HG03108 (cell line): ENCODE measurements around the gene PLEKHA5.
"Not testable (repeated sequence)": the region's sequence is repeated elsewhere in the genome, so short reads cannot be mapped to it uniquely, and the experiment has no call there.

ENCODE experiments used
- ATAC-seq: cut with Tn5 transposase; IDR thresholded peaks from one replicate; pipeline ENCODE4 v1.9.1; 2021; ENCODE audit warnings: moderate library complexity; ENCODE audit not compliant: unreplicated experiment

PLEKHA5 gene, protein sequence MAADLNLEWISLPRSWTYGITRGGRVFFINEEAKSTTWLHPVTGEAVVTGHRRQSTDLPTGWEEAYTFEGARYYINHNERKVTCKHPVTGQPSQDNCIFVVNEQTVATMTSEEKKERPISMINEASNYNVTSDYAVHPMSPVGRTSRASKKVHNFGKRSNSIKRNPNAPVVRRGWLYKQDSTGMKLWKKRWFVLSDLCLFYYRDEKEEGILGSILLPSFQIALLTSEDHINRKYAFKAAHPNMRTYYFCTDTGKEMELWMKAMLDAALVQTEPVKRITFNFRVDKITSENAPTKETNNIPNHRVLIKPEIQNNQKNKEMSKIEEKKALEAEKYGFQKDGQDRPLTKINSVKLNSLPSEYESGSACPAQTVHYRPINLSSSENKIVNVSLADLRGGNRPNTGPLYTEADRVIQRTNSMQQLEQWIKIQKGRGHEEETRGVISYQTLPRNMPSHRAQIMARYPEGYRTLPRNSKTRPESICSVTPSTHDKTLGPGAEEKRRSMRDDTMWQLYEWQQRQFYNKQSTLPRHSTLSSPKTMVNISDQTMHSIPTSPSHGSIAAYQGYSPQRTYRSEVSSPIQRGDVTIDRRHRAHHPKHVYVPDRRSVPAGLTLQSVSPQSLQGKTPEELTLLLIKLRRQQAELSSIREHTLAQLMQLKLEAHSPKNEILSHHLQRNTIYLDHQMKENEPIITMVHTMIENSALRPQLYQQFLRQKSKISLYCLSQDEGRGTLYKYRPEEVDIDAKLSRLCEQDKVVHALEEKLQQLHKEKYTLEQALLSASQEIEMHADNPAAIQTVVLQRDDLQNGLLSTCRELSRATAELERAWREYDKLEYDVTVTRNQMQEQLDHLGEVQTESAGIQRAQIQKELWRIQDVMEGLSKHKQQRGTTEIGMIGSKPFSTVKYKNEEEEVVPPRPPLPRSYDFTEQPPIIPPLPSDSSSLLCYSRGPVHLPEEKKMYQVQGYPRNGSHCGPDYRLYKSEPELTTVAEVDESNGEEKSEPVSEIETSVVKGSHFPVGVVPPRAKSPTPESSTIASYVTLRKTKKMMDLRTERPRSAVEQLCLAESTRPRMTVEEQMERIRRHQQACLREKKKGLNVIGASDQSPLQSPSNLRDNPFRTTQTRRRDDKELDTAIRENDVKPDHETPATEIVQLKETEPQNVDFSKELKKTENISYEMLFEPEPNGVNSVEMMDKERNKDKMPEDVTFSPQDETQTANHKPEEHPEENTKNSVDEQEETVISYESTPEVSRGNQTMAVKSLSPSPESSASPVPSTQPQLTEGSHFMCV

DNA sequence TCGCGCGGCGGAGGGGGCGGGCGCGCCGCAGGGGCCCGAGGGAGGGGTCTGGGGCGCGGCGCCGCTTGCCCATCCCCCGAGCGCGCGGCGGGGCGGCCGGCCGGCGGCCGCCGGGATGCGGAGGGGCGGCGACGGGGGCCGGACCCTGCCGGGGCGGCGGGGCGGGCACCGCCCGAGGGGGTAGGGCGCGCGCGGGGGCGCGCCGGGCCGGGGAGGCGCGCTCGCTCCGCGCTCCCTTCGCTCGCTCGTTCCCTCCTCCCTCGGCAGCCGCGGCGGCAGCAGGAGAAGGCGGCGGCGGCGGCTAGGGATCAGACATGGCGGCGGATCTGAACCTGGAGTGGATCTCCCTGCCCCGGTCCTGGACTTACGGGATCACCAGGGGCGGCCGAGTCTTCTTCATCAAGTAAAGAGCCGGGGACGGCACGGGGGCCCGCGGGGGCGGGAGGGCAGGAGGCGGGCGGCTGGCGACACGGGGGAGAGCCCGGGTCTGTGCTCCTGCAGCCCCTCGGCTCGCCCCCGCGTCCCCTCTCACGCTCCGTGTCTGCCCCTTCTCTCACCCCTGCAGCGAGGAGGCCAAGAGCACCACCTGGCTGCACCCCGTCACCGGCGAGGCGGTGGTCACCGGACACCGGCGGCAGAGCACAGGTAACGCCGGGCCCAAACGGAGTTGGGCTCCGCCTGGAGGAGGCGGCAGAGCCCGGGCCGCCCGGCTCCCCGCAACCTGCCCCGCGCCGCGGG, at the start of gene PLEKHA5:
Gene PLEKHA5, plus strand, starts transcription at position 248 of the 738 bp plus-strand sequence. Its CDS starts 67 bp downstream, at position 315.
- ATAC-seq: no peak

DNA sequence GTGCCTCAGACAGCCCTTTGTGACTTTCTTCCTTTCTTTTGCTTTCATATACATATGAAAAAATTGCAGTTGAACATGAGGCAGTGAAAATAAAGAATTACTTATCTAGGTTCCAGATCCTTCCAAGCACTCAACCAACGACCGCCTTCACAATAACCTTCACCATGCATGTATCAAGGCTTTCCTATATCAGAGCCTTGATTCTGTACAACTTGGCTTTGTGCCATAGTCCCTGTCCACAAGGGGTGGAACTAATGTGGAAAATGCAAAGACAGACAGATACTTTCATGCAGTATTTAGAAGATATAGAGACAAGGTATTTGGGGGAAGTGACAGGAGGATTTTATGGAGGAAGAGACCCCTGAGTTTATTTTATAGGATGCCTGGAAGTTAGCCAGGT, 48.6 kb upstream of the PLEKHA5 start:
- no peak for ATAC-seq

DNA sequence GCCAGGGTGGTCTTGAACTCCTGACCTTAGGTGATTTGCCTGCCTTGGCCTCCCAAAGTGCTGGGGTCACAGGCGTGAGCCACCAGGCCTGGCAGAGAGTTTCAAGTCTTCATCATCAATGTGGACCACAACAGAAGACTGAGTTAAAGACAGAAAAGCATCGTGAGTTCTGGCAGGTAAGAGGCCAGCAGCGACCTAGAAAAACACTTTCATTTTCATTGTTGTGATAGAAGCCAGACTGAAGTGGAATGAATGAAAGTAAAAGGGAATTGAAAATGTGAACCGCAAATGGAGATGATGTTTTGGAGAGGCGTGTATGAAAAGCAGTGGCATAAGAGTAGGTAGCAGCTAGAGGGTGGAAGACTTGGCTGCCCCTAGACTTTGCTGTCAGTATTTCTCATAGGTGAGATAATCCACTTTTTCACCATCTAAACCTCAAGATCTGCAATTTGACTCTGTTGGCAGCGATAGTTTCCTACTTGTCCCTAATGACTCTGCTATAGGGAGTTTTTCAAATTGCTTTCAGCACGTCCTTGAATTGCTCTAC, 47.1 kb upstream of the PLEKHA5 start:
- ATAC-seq: no peak

- no peak for ATAC-seq
These were observed 45.0 kb upstream of the PLEKHA5 start for GRCh38 chr12:19084547-19084946.

- no peak for ATAC-seq
These were observed 44.4 kb upstream of the PLEKHA5 start for GRCh38 chr12:19085090-19085489.

DNA sequence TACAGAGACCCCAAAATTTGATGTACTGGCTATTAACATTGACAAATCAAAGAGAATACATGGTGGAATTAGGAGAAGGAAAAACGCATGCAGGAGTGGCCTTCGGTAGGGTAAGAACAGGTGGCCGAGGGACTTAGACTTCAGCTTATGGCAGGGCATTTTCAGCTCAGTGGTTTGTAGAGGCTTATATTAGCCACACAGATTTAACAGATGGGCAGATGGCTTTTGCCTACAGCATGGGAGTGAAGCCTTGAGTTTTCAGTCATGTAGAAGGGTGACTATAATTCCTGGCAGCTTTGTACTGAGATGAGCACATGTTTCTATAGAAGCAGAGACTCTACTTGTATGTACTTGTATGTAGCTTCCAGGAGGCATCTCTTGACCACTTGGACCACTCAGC, 40.9 kb upstream of the PLEKHA5 start:
- ATAC-seq: no peak

GRCh38 chr12:19092482-19092881, 37.1 kb upstream of the PLEKHA5 start:
- ATAC-seq: not testable (repeated sequence)

- ATAC-seq: no peak
These were observed 36.3 kb upstream of the PLEKHA5 start for GRCh38 chr12:19093218-19093617.

- no peak for ATAC-seq
These were observed 34.2 kb upstream of the PLEKHA5 start for GRCh38 chr12:19095331-19095730.

DNA sequence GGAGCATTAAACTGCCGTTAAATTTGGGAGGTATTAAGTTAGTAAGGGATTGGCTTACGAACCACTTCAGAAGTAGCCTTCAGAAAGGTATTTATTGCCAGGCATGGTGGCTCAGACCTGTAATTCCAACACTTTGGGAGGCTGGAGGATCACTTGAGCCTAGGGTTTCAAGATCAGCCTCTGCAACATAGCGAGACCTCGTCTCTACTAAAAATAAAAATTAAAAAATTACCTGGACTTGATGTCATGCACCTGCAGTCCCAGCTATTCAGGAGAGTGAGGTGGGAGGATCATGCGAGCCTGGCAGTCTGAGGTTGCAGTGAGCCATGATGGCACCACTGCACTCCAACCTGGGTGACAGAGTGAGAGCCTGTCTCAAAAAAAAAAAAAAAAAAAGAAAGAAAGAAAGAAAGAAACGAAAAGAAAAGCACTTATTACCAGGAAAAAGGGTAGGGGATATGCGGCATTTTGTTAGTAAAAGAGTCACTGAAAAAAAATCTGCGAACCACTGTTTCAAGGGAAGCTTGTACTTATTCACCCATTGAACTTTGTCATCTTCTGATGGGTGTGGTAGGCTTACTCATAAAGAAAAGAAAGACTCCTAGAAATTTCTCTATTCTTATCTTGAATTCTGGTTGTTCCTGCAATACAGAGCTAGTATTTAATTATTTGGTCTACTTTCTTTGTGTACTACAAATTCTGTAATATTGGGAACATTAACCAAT, 33.6 kb upstream of the PLEKHA5 start:
- no peak for ATAC-seq

GRCh38 chr12:19105463-19105862, 24.1 kb upstream of the PLEKHA5 start:
- no peak for ATAC-seq

- ATAC-seq: no peak
These were observed 21.8 kb upstream of the PLEKHA5 start for GRCh38 chr12:19107750-19108149.

GRCh38 chr12:19110221-19110940, 19.2 kb upstream of the PLEKHA5 start:
- no peak for ATAC-seq

DNA sequence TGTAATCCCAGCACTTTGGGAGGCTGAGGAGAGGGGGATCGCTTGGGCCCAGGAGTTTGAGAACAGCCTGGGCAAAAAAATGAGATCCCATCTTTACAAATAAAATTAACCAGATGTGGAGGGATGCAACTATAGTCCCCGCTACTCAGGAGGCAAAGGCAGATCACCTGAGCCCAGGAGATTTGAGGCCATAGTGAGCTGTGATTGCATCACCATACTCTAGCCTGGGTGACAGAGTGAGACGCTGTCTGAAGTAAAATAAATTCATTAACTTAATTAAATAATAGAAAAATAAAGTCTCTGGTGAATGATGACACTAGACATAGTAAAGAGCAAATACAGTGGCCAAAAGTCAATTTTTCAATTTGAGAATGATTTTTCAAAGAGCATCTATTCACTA, 16.1 kb upstream of the PLEKHA5 start:
- no peak for ATAC-seq

DNA sequence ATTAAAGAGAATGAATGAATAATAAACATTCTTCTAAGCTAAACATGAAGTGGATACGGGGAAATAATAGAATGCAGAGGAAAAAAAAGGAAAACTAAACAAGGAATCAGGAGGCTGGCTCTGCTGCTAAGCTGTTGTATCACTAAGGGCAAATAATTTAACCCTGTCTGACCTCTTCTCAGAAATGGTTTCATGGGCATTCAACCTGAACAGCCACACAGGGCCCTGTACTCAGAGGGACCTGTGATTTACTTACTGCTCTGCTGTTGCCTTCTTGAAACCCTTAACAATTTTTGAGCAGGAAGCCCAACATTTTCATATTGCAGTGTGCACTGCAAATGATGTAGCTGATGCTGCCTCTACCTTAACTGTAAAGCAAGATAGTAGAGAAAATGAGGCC, 14.2 kb upstream of the PLEKHA5 start:
- ATAC-seq: no peak

DNA sequence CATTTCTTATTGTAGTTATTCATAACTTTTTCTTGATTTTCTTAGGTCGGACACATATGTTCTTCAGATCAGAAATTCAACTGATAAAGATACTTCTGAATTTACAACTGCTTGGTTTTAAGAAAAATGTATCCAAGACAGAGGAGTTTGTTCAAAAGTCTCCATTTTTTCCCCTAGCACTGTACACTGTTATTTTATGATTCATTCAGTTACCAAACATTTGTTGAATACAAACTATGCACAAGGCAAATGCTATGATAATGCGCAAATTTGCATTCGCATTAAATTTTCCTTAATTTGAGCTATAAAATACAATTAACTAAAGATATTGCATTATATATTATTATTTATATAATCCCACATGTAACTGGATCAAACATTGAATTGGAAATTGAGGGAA, 10.1 kb upstream of the PLEKHA5 start:
- no peak for ATAC-seq

GRCh38 chr12:19120795-19121194, 8.7 kb upstream of the PLEKHA5 start:
- no peak for ATAC-seq

DNA sequence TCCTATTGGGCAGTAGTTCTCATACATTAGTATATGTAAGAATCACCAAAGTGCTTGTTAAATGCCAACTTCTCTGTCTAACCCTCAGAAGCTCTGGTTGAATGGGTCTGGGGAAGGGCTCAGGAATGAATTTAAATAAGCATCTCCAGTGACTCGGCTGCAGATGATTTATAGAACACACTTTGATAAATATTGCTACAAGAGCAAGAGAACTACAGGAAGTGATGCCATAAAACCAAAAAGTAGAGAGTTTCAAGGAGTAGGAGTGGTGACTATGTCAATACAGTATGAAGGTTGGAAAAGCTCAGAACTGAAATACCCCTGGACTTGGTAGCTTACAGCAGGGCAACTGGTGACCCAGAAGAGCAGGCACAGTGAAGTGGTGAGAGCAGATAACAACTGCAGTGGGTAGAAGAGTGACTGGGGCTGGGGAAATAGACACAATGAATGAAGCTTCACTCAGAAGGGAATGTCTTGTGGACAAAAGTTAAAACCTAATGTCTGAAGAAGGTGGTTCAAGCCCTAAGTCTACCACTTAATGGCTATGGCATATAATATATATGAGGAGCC, 8.0 kb upstream of the PLEKHA5 start:
- ATAC-seq: no peak

- no peak for ATAC-seq
These were observed 4.2 kb upstream of the PLEKHA5 start for GRCh38 chr12:19125325-19125724.
